Peyer's patch (tissue), 4 donors: Measurements from ENCODE around the gene MSANTD7.
"Not testable (repeated sequence)": the region's sequence is repeated elsewhere in the genome, so short reads cannot be mapped to it uniquely, and the experiment has no call there.

Source experiments
- POLR2A ChIP-seq, 2 donors: fragments of 450-650 bp; IDR thresholded peaks; one replicate each; pipeline ENCODE4 v1.5.1; 2017; ENCODE audit warnings: antibody characterized with exemption in 2 of 2, mild to moderate bottlenecking in 2 of 2, moderate library complexity in 2 of 2
- TF ChIP-seq, protein P1 (sequence below), 6 experiments: fragments of 450-650 bp in 4 of 6; fragments of 200-600 bp in 2 of 6; sonication (generic) in 1 of 6; IDR thresholded peaks; one replicate each; pipeline ENCODE4 v1.5.1; 2017 to 2019; ENCODE audit warnings: antibody characterized with exemption in 6 of 6, mild to moderate bottlenecking in 3 of 6, moderate library complexity in 1 of 6

DNA sequence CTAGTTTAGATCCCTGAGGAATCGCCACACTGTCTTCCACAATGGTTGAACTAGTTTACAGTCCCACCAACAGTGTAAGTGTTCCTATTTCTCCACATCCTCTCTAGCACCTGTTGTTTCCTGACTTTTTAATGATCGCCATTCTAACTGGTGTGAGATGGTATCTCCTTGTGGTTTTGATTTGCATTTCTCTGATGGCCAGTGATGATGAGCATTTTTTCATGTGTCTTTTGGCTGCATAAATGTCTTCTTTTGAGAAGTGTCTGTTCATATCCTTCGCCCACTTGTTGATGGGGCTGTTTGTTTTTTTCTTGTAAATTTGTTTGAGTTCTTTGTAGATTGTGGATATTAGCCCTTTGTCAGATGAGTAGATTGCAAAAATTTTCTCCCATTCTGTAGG, 26.8 kb downstream of the MSANTD7 start:
- TF ChIP-seq, protein P1, sequence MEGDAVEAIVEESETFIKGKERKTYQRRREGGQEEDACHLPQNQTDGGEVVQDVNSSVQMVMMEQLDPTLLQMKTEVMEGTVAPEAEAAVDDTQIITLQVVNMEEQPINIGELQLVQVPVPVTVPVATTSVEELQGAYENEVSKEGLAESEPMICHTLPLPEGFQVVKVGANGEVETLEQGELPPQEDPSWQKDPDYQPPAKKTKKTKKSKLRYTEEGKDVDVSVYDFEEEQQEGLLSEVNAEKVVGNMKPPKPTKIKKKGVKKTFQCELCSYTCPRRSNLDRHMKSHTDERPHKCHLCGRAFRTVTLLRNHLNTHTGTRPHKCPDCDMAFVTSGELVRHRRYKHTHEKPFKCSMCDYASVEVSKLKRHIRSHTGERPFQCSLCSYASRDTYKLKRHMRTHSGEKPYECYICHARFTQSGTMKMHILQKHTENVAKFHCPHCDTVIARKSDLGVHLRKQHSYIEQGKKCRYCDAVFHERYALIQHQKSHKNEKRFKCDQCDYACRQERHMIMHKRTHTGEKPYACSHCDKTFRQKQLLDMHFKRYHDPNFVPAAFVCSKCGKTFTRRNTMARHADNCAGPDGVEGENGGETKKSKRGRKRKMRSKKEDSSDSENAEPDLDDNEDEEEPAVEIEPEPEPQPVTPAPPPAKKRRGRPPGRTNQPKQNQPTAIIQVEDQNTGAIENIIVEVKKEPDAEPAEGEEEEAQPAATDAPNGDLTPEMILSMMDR (IDR thresholded peaks at IDR 0.05) = not testable (repeated sequence)
- TF ChIP-seq POLR2A (IDR thresholded peaks at IDR 0.05) = not testable (repeated sequence)
